HG03108 (cell line): ENCODE measurements around the gene TMEM205.

Experiments used
- ATAC-seq: cut with Tn5 transposase; IDR thresholded peaks from one replicate; pipeline ENCODE4 v1.9.1; 2021; ENCODE audit warnings: moderate library complexity; ENCODE audit not compliant: unreplicated experiment

The TMEM205 gene

DNA sequence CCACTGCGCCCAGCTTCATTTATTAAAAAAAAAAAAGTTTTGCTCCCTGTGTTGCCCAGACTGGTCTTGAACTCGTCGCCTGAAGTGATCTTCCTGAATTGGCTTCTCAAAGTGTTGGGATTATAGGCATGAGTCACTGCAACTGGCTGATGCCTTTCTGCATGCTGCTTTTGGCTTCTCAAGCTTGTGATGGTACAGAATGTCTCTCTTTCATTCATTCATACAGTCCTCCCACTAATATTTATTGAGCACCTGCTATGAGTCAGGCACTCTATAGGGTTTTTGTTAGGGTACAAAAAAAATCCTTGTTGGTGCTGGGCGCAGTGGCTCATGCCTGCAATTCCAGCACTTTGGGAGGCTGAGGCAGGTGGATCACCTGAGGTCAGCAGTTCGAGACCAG is 41.1 kb downstream of the TMEM205 start:
- ATAC-seq, result no peak

DNA sequence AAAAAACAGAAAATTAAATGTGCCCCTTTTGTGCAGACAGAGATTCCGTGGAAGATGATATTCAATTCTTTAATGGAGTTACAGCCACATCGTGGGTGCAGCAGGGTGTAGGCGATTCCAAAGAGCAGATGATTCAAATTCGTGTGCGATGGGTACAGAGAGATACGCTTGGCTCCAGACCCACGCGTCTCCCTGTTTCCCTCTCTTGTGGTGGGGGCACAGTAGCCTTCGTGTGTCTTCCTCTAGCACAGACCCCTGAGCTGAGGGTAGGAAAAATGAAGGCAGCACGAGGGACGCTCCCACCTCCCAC is 45.3 kb downstream of the TMEM205 start:
- ATAC-seq, result no peak

DNA sequence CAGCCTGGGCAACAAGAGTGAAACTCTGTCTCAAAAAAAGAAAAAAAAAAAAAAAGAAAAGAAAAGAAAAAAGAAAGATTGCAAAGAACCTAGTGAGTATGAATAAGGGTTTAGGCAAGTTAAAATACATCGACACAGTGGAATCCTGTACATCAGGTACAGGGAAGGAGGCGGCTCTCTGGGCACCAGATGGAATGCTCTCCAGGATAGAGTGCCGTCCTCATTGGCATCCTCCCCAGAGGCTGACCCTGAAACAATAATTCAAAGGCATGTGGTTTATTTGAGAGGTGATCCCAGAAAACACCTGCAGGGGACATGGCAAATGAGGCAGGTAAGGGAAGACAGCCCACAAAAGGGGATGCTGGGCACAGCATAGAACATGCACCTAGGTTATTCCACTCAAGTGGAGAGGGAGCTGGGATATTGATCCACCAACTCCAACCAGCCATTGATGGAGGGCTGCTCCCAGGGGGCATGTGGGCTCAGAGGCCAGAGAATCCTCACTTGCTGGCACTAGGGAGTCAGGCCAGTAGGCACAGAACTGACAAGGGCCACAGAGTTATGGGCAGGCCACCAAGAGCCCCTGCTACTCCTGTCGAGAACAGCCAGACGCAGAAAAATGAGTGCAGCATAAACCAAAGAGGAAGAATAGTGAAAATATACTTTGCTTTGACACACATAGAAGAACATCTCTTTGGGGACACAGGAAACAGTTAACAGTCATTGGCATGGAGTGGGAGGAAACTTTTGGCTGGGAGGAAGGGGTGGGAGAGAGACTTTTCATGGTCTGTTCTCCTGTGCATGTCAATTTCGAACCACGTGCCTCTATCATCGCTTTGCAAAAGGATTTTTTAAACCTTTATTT is 45.9 kb downstream of the TMEM205 start:
- no peak for ATAC-seq

DNA sequence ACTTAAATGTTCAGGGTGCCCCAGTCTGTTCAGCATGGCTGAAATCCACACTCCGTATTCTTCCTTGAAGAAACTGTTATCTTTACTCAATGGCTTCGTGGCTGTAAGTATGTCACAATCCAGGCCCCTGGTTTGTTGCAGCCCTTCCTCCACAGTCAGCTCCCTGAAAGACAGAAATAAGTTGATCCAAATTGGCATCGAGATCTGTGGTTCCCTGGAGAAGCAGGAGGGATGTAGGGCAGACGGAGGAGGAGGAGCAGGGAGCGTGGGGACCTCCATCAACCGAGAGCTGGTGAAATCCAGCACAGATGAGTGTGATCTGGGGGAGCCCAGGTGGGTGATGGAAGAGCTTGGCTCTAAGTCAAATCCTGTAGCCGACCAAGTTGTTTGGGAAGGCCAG is 49.8 kb downstream of the TMEM205 start:
- ATAC-seq, result no peak

DNA sequence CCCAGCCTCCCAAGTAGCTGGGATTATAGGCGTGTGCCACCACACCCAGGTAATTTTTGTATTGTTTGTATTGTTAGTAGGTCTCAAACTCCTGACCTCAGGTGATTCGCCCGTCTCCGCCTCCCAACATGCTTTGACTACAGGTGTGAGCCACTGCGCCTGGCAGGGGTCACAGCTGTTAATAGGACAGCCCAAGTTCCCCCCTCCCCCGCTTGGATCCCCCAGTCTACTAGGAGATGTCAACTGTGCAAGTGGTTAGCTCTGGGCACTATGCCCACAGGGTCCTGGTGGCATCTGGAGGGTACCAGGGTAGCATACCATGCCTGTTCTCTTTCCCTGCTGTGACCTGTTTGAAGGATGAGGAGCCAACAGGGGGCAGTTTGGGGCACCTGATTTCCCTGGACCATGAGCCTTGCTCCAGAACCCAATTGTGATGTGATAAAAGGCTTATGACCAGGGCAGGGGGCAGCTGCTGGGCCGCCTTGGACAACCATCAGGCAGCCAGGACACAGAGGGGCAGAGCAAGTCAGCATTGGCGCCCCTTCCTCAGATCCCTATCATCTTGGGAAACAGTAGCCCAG is 50.3 kb downstream of the TMEM205 start, which contains the start of gene TSPAN16:
Gene TSPAN16, plus strand, starts transcription at position 496 of the 581 bp plus-strand sequence. CDS start 138 bp downstream, outside the sequence.
- no peak for ATAC-seq

DNA sequence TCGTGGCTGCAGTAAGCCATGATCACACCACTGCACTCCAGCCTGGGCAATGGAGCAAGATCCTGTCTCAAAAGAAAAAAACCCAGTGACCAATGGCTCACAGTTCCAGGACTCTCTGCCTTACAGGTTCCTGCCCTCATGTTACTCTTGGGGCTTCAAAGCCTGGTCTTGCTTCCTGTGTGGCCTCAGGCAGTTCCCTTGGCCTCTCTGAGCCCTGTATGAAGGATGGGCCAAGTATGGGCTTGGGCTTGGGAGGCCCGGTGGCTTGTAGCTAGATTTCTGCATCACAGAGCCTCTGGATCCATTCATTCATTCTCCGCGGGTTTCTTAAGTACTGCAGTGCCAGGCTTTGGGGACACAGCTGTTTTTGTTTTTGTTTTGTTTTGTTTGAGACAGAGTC is 50.9 kb downstream of the TMEM205 start:
- ATAC-seq, result no peak

DNA sequence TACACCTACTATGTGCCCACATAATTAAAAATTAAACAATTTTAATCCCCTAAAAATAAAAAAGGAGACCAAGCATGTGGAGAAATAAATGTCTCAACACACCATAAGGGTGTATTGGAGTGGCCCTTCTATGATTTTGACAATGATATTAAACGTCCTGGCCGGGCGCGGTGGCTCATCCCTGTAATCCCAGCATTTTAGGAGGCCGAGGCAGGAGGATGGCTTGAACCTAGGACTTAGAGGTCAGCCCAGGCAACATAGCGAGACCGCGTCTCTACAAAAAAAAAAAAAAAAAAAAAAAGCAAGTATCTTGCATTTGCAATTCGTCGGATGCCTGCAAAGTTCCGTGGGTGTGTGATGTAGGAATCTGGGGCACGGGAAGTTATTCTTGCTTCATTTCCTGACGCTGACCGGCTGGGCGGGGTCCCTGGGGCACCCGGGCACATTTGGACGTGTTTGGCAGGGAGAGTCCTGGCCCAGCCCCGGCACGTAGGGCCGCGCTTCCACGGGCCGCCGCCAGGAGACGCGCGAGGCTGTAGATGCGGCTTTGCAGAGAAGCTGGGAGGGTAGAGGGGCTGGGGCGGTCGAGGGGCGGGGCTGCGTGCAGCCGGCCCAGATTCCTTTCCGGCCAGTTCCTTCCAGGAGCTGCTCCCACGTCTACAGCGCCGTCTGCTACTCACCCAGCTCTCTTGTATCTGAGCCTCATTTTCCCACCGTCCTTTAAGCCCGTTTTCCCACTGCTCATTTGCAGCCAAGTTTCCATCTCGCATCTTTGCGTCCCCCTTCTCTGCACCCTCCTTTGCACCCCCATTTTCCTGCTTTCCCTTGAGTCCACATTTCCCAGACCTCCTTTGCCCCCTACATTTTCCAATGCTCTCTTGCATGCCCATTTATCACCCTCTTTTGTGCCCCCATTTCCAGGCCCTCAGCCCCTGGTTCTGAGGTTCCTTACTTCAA is 52.4 kb downstream of the TMEM205 start:
- peak; percentile 79 for ATAC-seq
